ENCODE measurements around the gene PYGO2.
"Not testable (repeated sequence)": the region's sequence is repeated elsewhere in the genome, so short reads cannot be mapped to it uniquely, and the experiment has no call there.

The PYGO2 gene

GRCh38 chr1:155000411-155000725 is 38.8 kb upstream of the PYGO2 start:
- DNase-seq = no peak

- DNase-seq = no peak
Measured at GRCh38 chr1:154999571-155000410, 38.2 kb upstream of the PYGO2 start.

GRCh38 chr1:154998818-154999570 is 37.4 kb upstream of the PYGO2 start:
- peak; percentile 82 for DNase-seq

GRCh38 chr1:154998201-154998780 is 36.7 kb upstream of the PYGO2 start:
- DNase-seq = no peak

GRCh38 chr1:154996966-154997701 is 35.6 kb upstream of the PYGO2 start:
- no peak for DNase-seq

- peak; percentile 87 for DNase-seq
Measured at GRCh38 chr1:154995301-154995983, 33.9 kb upstream of the PYGO2 start.

- no peak for DNase-seq
Measured at GRCh38 chr1:154994591-154994990, 33.0 kb upstream of the PYGO2 start.

- no peak for DNase-seq
Measured at GRCh38 chr1:154994269-154994587, 32.6 kb upstream of the PYGO2 start.

- no peak for DNase-seq
Measured at GRCh38 chr1:154993572-154994268, 32.1 kb upstream of the PYGO2 start, which contains the start of gene LENEP. Gene LENEP, plus strand, starts transcription at chr1:154993586. Its CDS starts 22 bp downstream, at chr1:154993608.

- peak; percentile 49 for DNase-seq
Measured at GRCh38 chr1:154992721-154993571, 31.4 kb upstream of the PYGO2 start.

GRCh38 chr1:154990276-154990675 is 28.7 kb upstream of the PYGO2 start:
- no peak for DNase-seq

GRCh38 chr1:154989195-154989860 is 27.7 kb upstream of the PYGO2 start:
- no peak for DNase-seq

- no peak for DNase-seq
Measured at GRCh38 chr1:154988058-154988954, 26.7 kb upstream of the PYGO2 start.

GRCh38 chr1:154987326-154987725 is 25.7 kb upstream of the PYGO2 start:
- DNase-seq = no peak

- not testable (repeated sequence) for DNase-seq
Measured at GRCh38 chr1:154986736-154987135, 25.2 kb upstream of the PYGO2 start.

- DNase-seq = no peak
Measured at GRCh38 chr1:154983776-154984466, 22.3 kb upstream of the PYGO2 start.

- DNase-seq = peak; percentile 100
Measured at GRCh38 chr1:154982897-154983648, 21.5 kb upstream of the PYGO2 start, which contains the start of gene FLAD1. Gene FLAD1, plus strand, starts transcription at chr1:154983344. Its CDS starts 351 bp downstream, at chr1:154983695.
